ENCODE measurements around the gene NR1D2. TPM values are rescaled to one million over a fixed set of nuclear protein-coding genes. Genes with fewer than 3 reads are reported as not detected.
A peak's percentile ranks its signal among the peaks of the same experiment; 100 is the strongest.
"Not testable (repeated sequence)": the region's sequence is repeated elsewhere in the genome, so short reads cannot be mapped to it uniquely, and the experiment has no call there.

Gene NR1D2
- total RNA-seq, 2 experiments from 2014 or later: 20.2 TPM

- H3K4me1 Mint-ChIP-seq: peaks cover 10% of the 10 kb centered on the region
- H3K9me3 Mint-ChIP-seq: no peaks in the 10 kb centered on the region
- H3K4me3 Mint-ChIP-seq: no peak overlapping the region
- H3K27me3 Mint-ChIP-seq: peaks cover 13% of the 10 kb centered on the region
- POLR2A ChIA-PET: interaction anchor here (0.7 kb wide), 1 partner anchor 87 kb away, joined by 3 read pairs; the partner anchor contains the start of genes NKIRAS1 and RPL15
- ATAC-seq (ENCODE audit: low read depth) (no peak), DNase-seq (no peak)
- H3K36me3 Mint-ChIP-seq: no peaks in the 10 kb centered on the region
- no peak overlapping the region for H3K27ac Mint-ChIP-seq
These were observed 58.4 kb downstream of the NR1D2 start for GRCh38 chr3:24003466-24003865.

GRCh38 chr3:24004171-24004938, 59.3 kb downstream of the NR1D2 start:
- Mint-ChIP-seq H3K4me3 (no peak overlapping the region), H3K27ac (no peak overlapping the region), H3K9me3 (no peaks in the 10 kb centered on the region), H3K27me3 (peaks cover 9% of the 10 kb centered on the region), H3K4me1 (peaks cover 6% of the 10 kb centered on the region), H3K36me3 (no peaks in the 10 kb centered on the region)
- POLR2A ChIA-PET: interaction anchor here (0.7 kb wide), 1 partner anchor 88 kb away, joined by 3 read pairs; the partner anchor contains the start of genes NKIRAS1 and RPL15
- ATAC-seq (ENCODE audit: low read depth): peak; percentile 92
- DNase-seq: no peak

GRCh38 chr3:24005669-24006068, 60.6 kb downstream of the NR1D2 start:
- ATAC-seq (ENCODE audit: low read depth) (no peak), DNase-seq (no peak)
- Mint-ChIP-seq H3K27me3 (peaks cover 9% of the 10 kb centered on the region), H3K36me3 (no peaks in the 10 kb centered on the region), H3K4me1 (peaks cover 6% of the 10 kb centered on the region), H3K4me3 (no peak overlapping the region), H3K9me3 (no peaks in the 10 kb centered on the region), H3K27ac (no peak overlapping the region)
- POLR2A ChIA-PET: no interaction called here

GRCh38 chr3:24010834-24011233, 65.7 kb downstream of the NR1D2 start:
- H3K4me1 Mint-ChIP-seq; H3K36me3 Mint-ChIP-seq; POLR2A ChIA-PET; ATAC-seq (ENCODE audit: low read depth); H3K27me3 Mint-ChIP-seq; H3K9me3 Mint-ChIP-seq; H3K27ac Mint-ChIP-seq; DNase-seq; H3K4me3 Mint-ChIP-seq: not testable (repeated sequence)

GRCh38 chr3:24012589-24013269, 67.6 kb downstream of the NR1D2 start:
- H3K27ac Mint-ChIP-seq: no peak overlapping the region
- H3K4me3 Mint-ChIP-seq: no peak overlapping the region
- H3K36me3 Mint-ChIP-seq: no peaks in the 10 kb centered on the region
- H3K27me3 Mint-ChIP-seq: peaks cover 3% of the 10 kb centered on the region
- H3K9me3 Mint-ChIP-seq: no peaks in the 10 kb centered on the region
- POLR2A ChIA-PET: no interaction called here
- ATAC-seq (ENCODE audit: low read depth) (no peak), DNase-seq (no peak)
- H3K4me1 Mint-ChIP-seq: no peaks in the 10 kb centered on the region

GRCh38 chr3:24017305-24017704, 72.2 kb downstream of the NR1D2 start:
- Mint-ChIP-seq H3K4me3 (no peak overlapping the region), H3K27me3 (no peaks in the 10 kb centered on the region), H3K9me3 (no peaks in the 10 kb centered on the region), H3K4me1 (no peaks in the 10 kb centered on the region), H3K27ac (no peak overlapping the region), H3K36me3 (no peaks in the 10 kb centered on the region)
- POLR2A ChIA-PET: no interaction called here
- DNase-seq (no peak), ATAC-seq (ENCODE audit: low read depth) (no peak)

GRCh38 chr3:24018784-24019570, 73.9 kb downstream of the NR1D2 start:
- DNase-seq (no peak), ATAC-seq (ENCODE audit: low read depth) (no peak)
- Mint-ChIP-seq H3K9me3 (no peaks in the 10 kb centered on the region), H3K27me3 (no peaks in the 10 kb centered on the region), H3K4me3 (no peak overlapping the region), H3K4me1 (no peaks in the 10 kb centered on the region), H3K27ac (no peak overlapping the region), H3K36me3 (no peaks in the 10 kb centered on the region)
- POLR2A ChIA-PET: no interaction called here

- POLR2A ChIA-PET: no interaction called here
- H3K27me3 Mint-ChIP-seq: no peaks in the 10 kb centered on the region
- no peaks in the 10 kb centered on the region for H3K36me3 Mint-ChIP-seq
- ATAC-seq (ENCODE audit: low read depth) (no peak), DNase-seq (no peak)
- no peak overlapping the region for H3K27ac Mint-ChIP-seq
- no peaks in the 10 kb centered on the region for H3K9me3 Mint-ChIP-seq
- H3K4me3 Mint-ChIP-seq: no peak overlapping the region
- H3K4me1 Mint-ChIP-seq: no peaks in the 10 kb centered on the region
These were observed 74.5 kb downstream of the NR1D2 start for GRCh38 chr3:24019585-24019984.

- ATAC-seq (ENCODE audit: low read depth) (no peak), DNase-seq (no peak)
- POLR2A ChIA-PET: no interaction called here
- Mint-ChIP-seq H3K9me3 (no peaks in the 10 kb centered on the region), H3K4me1 (no peaks in the 10 kb centered on the region), H3K27ac (no peak overlapping the region), H3K36me3 (no peaks in the 10 kb centered on the region), H3K27me3 (no peaks in the 10 kb centered on the region), H3K4me3 (no peak overlapping the region)
These were observed 75.1 kb downstream of the NR1D2 start for GRCh38 chr3:24020036-24020691.

- Mint-ChIP-seq H3K4me1 (no peaks in the 10 kb centered on the region), H3K4me3 (no peak overlapping the region), H3K9me3 (no peaks in the 10 kb centered on the region), H3K27me3 (no peaks in the 10 kb centered on the region), H3K27ac (no peak overlapping the region), H3K36me3 (no peaks in the 10 kb centered on the region)
- DNase-seq (no peak), ATAC-seq (ENCODE audit: low read depth) (no peak)
- POLR2A ChIA-PET: no interaction called here
These were observed 78.1 kb downstream of the NR1D2 start for GRCh38 chr3:24023197-24023596.

GRCh38 chr3:24025805-24026204, 80.7 kb downstream of the NR1D2 start:
- no peaks in the 10 kb centered on the region for H3K36me3 Mint-ChIP-seq
- POLR2A ChIA-PET: no interaction called here
- ATAC-seq (ENCODE audit: low read depth) (no peak), DNase-seq (no peak)
- H3K9me3 Mint-ChIP-seq: no peaks in the 10 kb centered on the region
- no peak overlapping the region for H3K27ac Mint-ChIP-seq
- no peaks in the 10 kb centered on the region for H3K27me3 Mint-ChIP-seq
- no peaks in the 10 kb centered on the region for H3K4me1 Mint-ChIP-seq
- H3K4me3 Mint-ChIP-seq: no peak overlapping the region

GRCh38 chr3:24026665-24027064, 81.6 kb downstream of the NR1D2 start:
- POLR2A ChIA-PET; H3K27me3 Mint-ChIP-seq; H3K4me1 Mint-ChIP-seq; H3K4me3 Mint-ChIP-seq; ATAC-seq (ENCODE audit: low read depth); H3K9me3 Mint-ChIP-seq; H3K27ac Mint-ChIP-seq; DNase-seq; H3K36me3 Mint-ChIP-seq: not testable (repeated sequence)

GRCh38 chr3:24027946-24028345, 82.9 kb downstream of the NR1D2 start:
- no peaks in the 10 kb centered on the region for H3K4me1 Mint-ChIP-seq
- ATAC-seq (ENCODE audit: low read depth): no peak
- H3K4me3 Mint-ChIP-seq: no peak overlapping the region
- no peaks in the 10 kb centered on the region for H3K9me3 Mint-ChIP-seq
- H3K27ac Mint-ChIP-seq: no peak overlapping the region
- H3K27me3 Mint-ChIP-seq: peaks cover 8% of the 10 kb centered on the region
- H3K36me3 Mint-ChIP-seq: no peaks in the 10 kb centered on the region
- POLR2A ChIA-PET: no interaction called here
- no peak for DNase-seq

Measured in activated naive CD8-positive, alpha-beta T cell treated with anti-CD3 and anti-CD28 coated beads, Interleukin-2, amount 10 ng/mL, durations not matched to agents 7 days and 5 days (primary cell).